Dendritic cell treated with granulocyte-macrophage colony-stimulating factor and Interleukin-4, amounts not matched to agents 40 ng/mL and 50 ng/mL, for 4 days (primary cell): ENCODE data around the gene NUAK2.

Experiments
- H3K27ac Mint-ChIP-seq: one replicate; pipeline ENCODE4 v1.8.0; 2022; ENCODE audit warnings: mild to moderate bottlenecking, mixed read lengths
- H3K27me3 Mint-ChIP-seq: one replicate; pipeline ENCODE4 v1.8.0; 2022; ENCODE audit warnings: mild to moderate bottlenecking, mixed read lengths
- H3K36me3 Mint-ChIP-seq: one replicate; pipeline ENCODE4 v1.8.0; 2022; ENCODE audit warnings: low read depth, mixed read lengths
- H3K4me1 Mint-ChIP-seq: one replicate; pipeline ENCODE4 v1.8.0; 2022; ENCODE audit warnings: low read depth, mixed read lengths
- H3K4me3 Mint-ChIP-seq: one replicate; pipeline ENCODE4 v1.8.0; 2022; ENCODE audit warnings: mild to moderate bottlenecking, moderate library complexity, mixed read lengths
- H3K9me3 Mint-ChIP-seq: one replicate; pipeline ENCODE4 v1.8.0; 2022; ENCODE audit warnings: mixed read lengths
- intact Hi-C: fragments of 100-400 bp; cut with micrococcal nuclease; formaldehyde crosslinking; loops from one replicate; pipeline ENCODE4 v1.15.0; 2022

The NUAK2 gene

DNA sequence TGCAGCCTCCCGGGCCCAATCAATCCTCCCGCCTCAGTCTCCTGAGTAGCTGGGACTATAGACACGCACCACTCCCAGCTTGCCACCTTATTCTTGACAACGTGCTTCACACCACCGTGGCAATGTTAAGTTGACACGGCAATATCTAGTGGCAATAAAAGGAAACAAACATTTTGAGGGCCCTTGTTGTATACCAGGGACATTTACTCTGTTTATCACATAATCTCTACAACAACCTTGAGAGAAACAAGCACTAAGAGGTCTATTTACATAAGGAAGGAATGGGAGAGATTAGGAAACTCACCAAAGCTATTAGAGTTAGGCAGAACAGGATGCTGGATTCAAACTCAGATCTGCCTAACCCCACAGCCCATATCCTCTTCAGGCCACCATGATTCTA, 32.1 kb upstream of the NUAK2 start:
- peaks cover 15% of the 10 kb centered on the region for H3K4me1 Mint-ChIP-seq
- no peak overlapping the region for H3K4me3 Mint-ChIP-seq
- H3K27me3 Mint-ChIP-seq: peaks cover 30% of the 10 kb centered on the region
- H3K27ac Mint-ChIP-seq: no peak overlapping the region
- H3K36me3 Mint-ChIP-seq: no peaks in the 10 kb centered on the region
- no peaks in the 10 kb centered on the region for H3K9me3 Mint-ChIP-seq
- intact Hi-C loops: loop anchor here (2.0 to 5.0 kb wide), 2 partner anchors 131 to 169 kb away; no protein-coding TSS in a partner anchor

DNA sequence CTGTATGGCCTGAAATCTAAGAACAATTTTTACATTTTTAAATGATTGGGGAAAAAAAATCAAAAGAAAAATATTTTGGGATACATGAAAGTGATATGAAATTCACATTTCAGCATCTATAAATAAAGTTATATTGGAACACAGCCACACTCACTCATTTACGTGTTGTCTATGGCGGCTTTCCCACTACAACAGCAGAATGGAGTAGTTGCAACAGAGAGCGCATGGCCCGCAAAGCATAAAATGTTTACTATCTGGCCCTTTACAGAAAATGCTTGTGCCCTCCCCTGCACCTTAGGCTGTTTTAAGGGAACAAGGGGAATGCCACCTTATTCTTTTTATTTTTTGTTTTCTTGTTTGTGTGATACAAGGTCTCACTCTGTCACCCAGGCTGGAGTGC, 31.6 kb upstream of the NUAK2 start:
- Mint-ChIP-seq H3K4me3 (no peak overlapping the region), H3K4me1 (peaks cover 19% of the 10 kb centered on the region), H3K36me3 (no peaks in the 10 kb centered on the region), H3K9me3 (no peaks in the 10 kb centered on the region), H3K27ac (no peak overlapping the region), H3K27me3 (peaks cover 29% of the 10 kb centered on the region)
- intact Hi-C loops: loop anchor here (5.0 kb wide), 1 partner anchor 169 kb away; no protein-coding TSS in a partner anchor

DNA sequence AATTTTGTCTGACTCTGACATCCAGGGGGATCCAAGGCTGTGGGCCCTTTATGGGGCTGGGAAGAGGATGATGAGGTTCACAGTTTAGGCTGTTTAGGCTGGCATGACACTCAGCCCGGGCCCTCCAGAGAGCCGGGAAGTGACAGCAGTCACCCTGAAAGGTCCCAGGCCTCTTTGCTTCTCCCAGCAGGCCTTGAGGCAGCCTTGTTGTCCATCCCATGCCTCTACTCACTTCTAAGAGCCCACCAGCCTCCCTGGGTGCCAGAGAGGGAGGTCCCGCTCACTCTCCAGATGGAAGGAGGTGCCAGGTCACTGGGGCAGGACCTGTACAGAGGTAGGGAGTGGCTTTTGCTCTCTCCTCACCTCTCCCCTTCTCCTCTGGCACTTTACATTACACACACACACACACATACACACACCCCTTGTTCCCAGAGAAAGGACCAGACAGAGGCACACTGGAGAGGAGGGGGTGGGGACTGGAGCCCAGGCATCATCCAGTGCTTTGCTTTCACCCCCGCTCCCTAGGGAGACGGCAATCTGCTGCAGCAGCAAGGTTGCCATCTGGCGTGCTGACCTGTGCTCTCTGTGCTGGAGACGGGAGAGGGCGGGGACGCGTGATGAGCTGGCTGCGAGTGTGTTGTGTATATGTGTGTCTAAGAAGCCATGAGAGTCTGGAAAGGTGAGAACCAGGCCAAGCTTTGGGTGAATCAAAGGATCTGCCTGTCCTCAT, 30.6 kb upstream of the NUAK2 start:
- peaks cover 22% of the 10 kb centered on the region for H3K4me1 Mint-ChIP-seq
- peaks cover 30% of the 10 kb centered on the region for H3K27me3 Mint-ChIP-seq
- H3K36me3 Mint-ChIP-seq: no peaks in the 10 kb centered on the region
- no peaks in the 10 kb centered on the region for H3K9me3 Mint-ChIP-seq
- intact Hi-C loops: loop anchor here (5.0 kb wide), 1 partner anchor 170 kb away; no protein-coding TSS in a partner anchor
- no peak overlapping the region for H3K4me3 Mint-ChIP-seq
- no peak overlapping the region for H3K27ac Mint-ChIP-seq

DNA sequence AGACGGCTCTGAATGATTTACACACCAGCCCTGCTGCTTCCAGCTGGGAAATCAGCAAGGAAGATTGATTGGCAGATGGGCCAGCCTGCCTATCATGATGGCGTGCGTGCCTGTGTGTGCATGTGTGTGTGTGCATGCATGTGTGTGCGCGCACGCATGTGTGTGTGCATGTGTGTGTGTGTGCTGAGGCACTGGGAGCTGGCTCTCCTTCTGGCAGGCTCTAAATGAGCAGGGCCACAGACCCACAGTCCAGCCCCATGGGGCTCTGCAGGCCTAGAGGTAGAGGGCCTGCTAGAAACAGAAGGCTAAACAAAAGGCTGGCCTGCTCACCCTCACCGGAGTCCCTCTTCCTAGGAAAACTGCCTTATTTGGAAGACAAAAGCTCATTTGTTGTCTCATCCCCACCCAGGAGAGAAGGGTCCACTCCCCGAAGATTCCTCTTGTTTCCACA, 29.2 kb upstream of the NUAK2 start:
- Mint-ChIP-seq H3K36me3 (no peaks in the 10 kb centered on the region), H3K27me3 (peaks cover 37% of the 10 kb centered on the region), H3K4me1 (peaks cover 22% of the 10 kb centered on the region), H3K9me3 (no peaks in the 10 kb centered on the region), H3K4me3 (no peak overlapping the region), H3K27ac (no peak overlapping the region)
- intact Hi-C loops: loop anchor here (5.0 kb wide), 1 partner anchor 172 kb away; no protein-coding TSS in a partner anchor

DNA sequence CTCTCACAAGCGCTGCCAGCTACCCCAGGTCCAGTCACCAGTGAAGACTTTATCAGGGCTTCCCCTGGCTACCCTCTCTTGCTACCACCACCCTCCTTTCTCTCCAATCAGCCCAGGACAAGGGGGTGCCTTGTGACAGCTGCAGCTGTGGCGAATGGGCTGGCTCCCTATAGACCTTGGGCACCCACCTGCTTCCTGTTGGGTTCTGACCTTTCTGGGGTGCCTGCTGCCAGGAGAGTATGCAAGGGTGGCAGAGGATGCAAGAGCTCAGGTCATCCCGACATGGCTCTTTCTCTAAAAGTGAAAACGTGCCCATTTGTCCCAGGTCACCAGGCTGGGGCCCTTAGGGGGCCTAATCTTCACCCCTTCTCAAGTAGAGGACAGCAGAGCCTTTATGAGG, 28.6 kb upstream of the NUAK2 start:
- no peaks in the 10 kb centered on the region for H3K9me3 Mint-ChIP-seq
- peaks cover 22% of the 10 kb centered on the region for H3K4me1 Mint-ChIP-seq
- H3K36me3 Mint-ChIP-seq: no peaks in the 10 kb centered on the region
- no peak overlapping the region for H3K27ac Mint-ChIP-seq
- H3K27me3 Mint-ChIP-seq: peaks cover 42% of the 10 kb centered on the region
- intact Hi-C loops: loop anchor here (5.0 kb wide), 1 partner anchor 172 kb away; no protein-coding TSS in a partner anchor
- no peak overlapping the region for H3K4me3 Mint-ChIP-seq

DNA sequence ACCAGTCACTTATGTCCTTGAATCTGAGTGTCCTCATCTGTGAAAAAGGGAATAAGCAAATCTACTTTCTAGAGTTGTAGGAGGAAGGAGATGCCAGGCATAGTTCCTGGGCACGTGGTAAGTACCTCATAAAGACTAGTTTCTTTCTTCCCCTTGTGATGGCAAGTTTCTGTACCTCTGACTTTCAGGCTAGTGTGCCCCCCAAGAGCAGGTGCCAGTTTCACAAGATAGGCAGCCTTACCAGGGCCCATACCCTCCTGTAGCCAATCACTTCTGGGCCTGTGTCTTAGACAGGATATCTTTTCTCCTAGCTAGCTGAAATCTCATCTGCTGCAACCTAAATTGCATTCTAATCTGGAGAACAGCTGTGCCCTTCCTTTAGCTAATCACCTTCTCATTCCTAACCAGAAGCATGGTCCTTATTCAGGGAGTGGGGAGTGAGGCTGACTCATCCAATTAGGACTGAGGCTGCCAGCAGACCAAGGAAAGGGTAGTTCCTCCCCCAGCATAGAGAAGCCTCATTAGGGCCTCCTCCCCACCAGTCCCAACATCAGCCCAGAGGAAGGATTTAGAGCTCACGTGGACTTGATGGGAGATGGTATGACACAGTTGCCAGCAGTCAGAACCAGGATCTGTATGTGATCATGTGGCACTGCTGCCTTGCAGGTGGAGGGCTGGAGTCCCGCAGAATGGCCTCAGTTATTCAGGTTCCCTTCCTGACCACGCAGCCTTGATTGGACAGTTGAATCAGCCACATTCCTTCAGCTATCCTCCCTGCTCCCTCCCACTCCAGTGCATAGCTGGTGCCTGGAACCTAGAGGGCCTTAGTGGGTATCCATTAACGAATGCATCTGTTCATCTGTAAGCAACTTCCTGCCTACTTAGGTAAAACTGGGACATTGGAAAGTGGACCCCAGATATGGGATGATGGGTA, 27.3 kb upstream of the NUAK2 start:
- Mint-ChIP-seq H3K27ac (no peak overlapping the region), H3K9me3 (no peaks in the 10 kb centered on the region), H3K4me3 (no peak overlapping the region), H3K27me3 (peaks cover 51% of the 10 kb centered on the region), H3K4me1 (peaks cover 28% of the 10 kb centered on the region), H3K36me3 (no peaks in the 10 kb centered on the region)
- intact Hi-C loops: loop anchor here (10.0 kb wide), 1 partner anchor 364 kb away; no protein-coding TSS in a partner anchor

DNA sequence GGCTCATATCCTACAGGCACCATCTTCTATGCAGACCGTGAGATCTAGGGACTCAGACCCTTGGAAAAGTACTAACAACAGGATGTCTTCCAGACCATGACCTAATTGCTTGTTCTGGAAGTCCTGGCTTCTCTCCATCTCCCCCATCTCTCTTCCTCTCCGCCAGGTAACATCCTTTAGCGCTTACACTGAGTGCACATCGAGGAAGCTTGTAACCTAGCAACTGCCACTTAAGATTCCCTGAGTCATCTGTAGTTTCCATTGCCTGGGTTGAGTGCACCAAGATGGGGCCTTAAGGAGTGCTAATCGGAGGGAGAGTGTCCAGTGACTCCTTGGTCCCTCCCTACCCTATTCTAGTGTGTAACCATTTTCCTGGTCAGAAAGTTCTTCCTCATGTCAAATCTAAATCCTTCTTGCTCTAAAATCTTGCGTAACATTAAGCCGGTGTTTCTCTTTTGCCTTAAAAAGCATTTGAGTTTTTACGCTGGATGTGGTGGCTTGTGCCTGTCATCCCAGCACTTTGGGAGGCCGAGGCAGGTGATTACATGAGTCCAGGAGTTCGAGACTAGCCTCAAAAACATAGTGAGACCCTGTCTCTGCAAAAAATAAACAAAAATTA, 25.5 kb upstream of the NUAK2 start:
- H3K9me3 Mint-ChIP-seq: no peaks in the 10 kb centered on the region
- intact Hi-C loops: loop anchor here (10.0 kb wide), 1 partner anchor 362 kb away; no protein-coding TSS in a partner anchor
- H3K4me3 Mint-ChIP-seq: no peak overlapping the region
- peaks cover 28% of the 10 kb centered on the region for H3K4me1 Mint-ChIP-seq
- H3K36me3 Mint-ChIP-seq: no peaks in the 10 kb centered on the region
- H3K27me3 Mint-ChIP-seq: peaks cover 65% of the 10 kb centered on the region
- no peak overlapping the region for H3K27ac Mint-ChIP-seq

DNA sequence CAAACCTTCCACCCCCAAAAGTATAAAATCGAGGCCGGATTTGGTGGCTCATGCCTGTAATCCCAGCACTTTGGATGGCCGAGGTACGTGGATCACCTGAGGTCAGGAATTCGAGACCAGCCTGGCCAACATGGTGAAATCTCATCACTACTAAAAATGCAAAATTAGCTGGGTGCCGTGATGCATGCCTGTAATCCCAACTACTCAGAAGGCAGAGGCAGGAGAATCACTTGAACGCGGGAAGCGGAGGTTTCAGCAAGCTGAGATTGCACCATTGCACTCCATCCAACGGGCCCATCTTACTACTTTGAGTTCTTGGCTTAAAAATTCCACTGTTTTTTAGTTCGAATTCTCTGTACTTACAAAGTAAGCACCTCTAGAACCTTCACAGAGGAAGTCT, 24.2 kb upstream of the NUAK2 start:
- intact Hi-C loops: loop anchor here (10.0 kb wide), 1 partner anchor 361 kb away; no protein-coding TSS in a partner anchor
- H3K27ac Mint-ChIP-seq: no peak overlapping the region
- no peak overlapping the region for H3K4me3 Mint-ChIP-seq
- H3K4me1 Mint-ChIP-seq: peaks cover 28% of the 10 kb centered on the region
- H3K27me3 Mint-ChIP-seq: peaks cover 75% of the 10 kb centered on the region
- no peaks in the 10 kb centered on the region for H3K9me3 Mint-ChIP-seq
- H3K36me3 Mint-ChIP-seq: no peaks in the 10 kb centered on the region

DNA sequence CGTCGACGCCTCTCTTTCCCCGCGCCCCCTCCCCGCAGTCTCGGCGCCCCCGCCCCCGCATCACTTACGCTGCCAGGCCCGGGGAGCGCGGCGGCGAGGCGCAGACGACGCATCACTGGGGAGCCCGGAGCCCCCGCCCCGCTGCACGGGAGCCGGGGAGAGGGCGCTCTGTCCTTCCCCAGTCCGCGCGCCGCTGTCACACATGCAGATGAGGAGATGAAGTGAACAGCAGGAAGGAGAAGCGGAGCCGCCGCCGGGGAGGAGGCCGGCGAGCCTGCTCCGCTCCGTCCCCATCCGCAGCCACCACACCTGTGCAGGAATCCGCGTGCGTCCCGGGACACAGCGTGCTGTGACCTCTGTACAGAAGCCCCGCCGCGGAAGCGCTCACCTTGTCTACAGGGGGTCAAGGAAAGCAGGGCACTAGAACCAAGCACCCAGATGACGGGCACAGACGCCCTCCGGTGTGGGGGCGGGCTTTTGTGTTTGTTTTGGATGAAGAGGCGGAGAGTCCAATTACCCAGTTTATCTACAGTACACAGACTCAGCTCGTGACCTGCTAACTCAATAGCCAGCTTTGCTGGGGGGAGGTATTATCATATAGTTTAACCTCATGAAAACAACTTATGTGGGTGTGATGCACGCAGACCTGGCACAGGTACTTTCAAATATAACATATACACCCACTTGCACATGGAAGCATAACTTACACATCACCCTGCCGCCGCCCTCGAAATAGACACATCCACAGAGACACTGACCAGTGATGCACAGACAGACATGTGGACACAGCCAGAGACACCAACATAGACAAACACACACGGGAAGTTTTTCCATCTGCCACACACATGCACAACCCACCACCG, 22.8 kb upstream of the NUAK2 start:
- H3K27ac Mint-ChIP-seq: no peak overlapping the region
- peaks cover 69% of the 10 kb centered on the region for H3K27me3 Mint-ChIP-seq

DNA sequence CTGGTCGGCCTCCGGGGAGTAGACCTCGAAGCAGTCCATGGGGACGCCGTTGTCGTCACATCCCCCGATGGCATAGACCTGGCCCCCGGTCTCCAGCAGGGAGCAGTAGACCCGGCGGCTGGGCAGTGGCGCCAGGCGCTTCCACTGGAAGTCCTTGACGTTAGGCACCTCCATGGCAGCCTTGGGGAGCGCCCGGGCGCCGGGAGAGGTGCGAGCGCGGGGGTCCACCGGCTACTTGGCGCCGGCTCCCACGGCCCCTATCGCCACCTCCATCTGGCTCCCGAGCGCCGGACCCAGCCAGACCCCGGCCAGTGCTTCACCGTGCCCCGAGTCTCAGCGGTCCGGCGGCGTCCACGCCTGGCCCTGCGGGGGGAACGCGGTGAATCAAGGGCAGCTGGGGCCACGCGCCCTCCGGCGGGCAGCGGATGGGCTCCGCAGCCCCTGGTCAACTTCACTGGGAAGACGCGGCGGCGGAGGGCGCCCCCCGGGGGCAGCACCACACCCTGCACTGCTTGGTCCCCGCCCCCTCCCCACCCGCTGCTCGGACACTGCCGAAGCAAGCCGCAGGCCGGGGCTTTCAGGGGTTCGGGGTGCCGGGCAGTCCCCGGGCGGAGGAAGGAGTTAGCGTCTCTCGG, 22.0 kb upstream of the NUAK2 start:
- H3K27ac Mint-ChIP-seq: no peak overlapping the region
- intact Hi-C loops: loop anchor here (10.0 kb wide), 1 partner anchor 359 kb away; no protein-coding TSS in a partner anchor
- peaks cover 76% of the 10 kb centered on the region for H3K27me3 Mint-ChIP-seq
- H3K4me1 Mint-ChIP-seq: peaks cover 12% of the 10 kb centered on the region
- H3K9me3 Mint-ChIP-seq: no peaks in the 10 kb centered on the region
- H3K36me3 Mint-ChIP-seq: no peaks in the 10 kb centered on the region
- peak overlapping the region; percentile 2 for H3K4me3 Mint-ChIP-seq

More for the DNA sequence above, 22.8 kb upstream of the NUAK2 start:
- Mint-ChIP-seq H3K4me1 (peaks cover 20% of the 10 kb centered on the region), H3K4me3 (peak overlapping the region; percentile 39), H3K36me3 (no peaks in the 10 kb centered on the region), H3K9me3 (no peaks in the 10 kb centered on the region)
- intact Hi-C loops: loop anchor here (10.0 kb wide), 1 partner anchor 359 kb away; no protein-coding TSS in a partner anchor

DNA sequence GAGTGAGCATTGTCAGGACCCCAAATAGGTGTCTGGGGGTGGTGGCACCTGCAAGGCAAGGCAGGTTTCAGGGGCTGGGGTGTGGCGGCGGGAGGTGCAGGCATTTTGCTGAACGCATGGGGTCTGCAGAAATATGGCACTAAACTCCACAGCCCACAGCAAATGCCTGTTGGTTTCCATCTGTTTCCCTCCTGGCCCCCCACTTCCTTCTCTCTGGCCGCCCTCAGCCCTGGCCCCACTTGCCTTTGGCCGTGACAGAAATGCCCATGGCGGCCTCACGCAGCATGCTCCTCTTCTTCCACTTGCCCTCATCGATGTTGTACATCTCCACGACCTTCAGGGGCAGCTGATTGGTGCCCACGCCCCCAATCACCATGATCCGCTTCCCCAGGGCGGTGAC, 21.4 kb upstream of the NUAK2 start:
- peak overlapping the region; percentile 2 for H3K4me3 Mint-ChIP-seq
- peaks cover 81% of the 10 kb centered on the region for H3K27me3 Mint-ChIP-seq
- peaks cover 7% of the 10 kb centered on the region for H3K4me1 Mint-ChIP-seq
- no peaks in the 10 kb centered on the region for H3K9me3 Mint-ChIP-seq
- H3K27ac Mint-ChIP-seq: no peak overlapping the region
- intact Hi-C loops: loop anchor here (10.0 kb wide), 1 partner anchor 358 kb away; no protein-coding TSS in a partner anchor
- no peaks in the 10 kb centered on the region for H3K36me3 Mint-ChIP-seq

DNA sequence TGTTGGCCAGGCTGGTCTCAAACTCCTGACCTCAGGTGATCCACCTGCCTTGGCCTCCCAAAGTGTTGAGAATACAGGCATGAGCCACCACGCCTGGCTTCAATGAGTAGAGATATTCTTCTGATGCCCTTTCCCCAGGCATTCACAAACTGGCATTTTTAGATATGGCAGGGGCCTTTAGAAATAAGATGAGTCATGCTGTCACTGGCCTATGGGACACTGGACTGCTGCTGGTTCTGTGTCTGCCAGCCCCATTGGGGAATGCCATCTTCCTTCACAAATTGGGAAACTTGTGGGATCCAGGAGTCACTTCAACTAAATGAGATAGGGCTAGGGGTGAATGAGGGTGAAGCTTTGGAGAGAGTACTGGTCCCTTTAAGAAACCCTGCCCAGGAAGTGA, 19.1 kb upstream of the NUAK2 start:
- H3K36me3 Mint-ChIP-seq: no peaks in the 10 kb centered on the region
- H3K9me3 Mint-ChIP-seq: no peaks in the 10 kb centered on the region
- no peak overlapping the region for H3K4me3 Mint-ChIP-seq
- intact Hi-C loops: loop anchor here (10.0 kb wide), 1 partner anchor 356 kb away; no protein-coding TSS in a partner anchor
- no peak overlapping the region for H3K27ac Mint-ChIP-seq
- peaks cover 6% of the 10 kb centered on the region for H3K4me1 Mint-ChIP-seq
- peaks cover 78% of the 10 kb centered on the region for H3K27me3 Mint-ChIP-seq
